Measurements from ENCODE around the gene PTPRD. TPM values are rescaled to one million over a fixed set of nuclear protein-coding genes. Genes with fewer than 3 reads are reported as not detected.

The PTPRD gene
- total RNA-seq, 2 donors from 2014 or later, result 19.6 to 101 TPM

GRCh38 chr9:8708728-8709127, 1904.1 kb downstream of the PTPRD start:
- Histone ChIP-seq H3K9me3 (no peaks in the 10 kb centered on the region), H3K4me1 (ENCODE audit: control insufficient read depth in 1 of 2, low read depth in 2 of 2) (no peaks in the 10 kb centered on the region), H3K4me3 (no peak overlapping the region), H3K27me3 (replicated peaks; ENCODE audit: insufficient read depth) (no peaks in the 10 kb centered on the region), H3K27ac (no peak overlapping the region), H3K36me3 (no peaks in the 10 kb centered on the region)
- DNase-seq (ENCODE audit: low spot score), result no peak
- no peak for TF ChIP-seq CTCF (IDR thresholded peaks at IDR 0.05)
- ATAC-seq (ENCODE audit: insufficient number of reproducible peaks, low FRiP score, low read depth), result no peak

DNA sequence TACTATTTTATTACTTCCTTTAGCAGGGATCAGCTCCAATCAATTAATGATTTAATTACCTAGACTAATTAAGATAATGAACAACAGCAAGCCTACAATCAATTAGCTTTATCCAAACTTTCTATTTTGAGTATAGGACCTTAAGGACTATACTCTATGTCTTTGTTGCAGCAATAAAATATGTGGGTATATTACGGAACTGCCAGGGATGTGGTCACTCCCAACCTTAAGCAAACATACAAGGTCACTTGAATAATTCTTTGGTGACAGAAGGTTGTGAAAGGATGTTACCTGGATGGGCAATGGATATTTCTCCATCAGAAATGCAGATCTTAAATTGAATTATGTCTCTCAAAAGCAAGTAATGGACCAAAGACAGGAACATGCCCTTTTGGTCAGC, 1905.8 kb downstream of the PTPRD start:
- H3K27ac ChIP-seq, result no peak overlapping the region
- no peak overlapping the region for H3K4me3 ChIP-seq
- H3K4me1 ChIP-seq (ENCODE audit: control insufficient read depth in 1 of 2, low read depth in 2 of 2), result peaks cover 0 to 3% of the 10 kb centered on the region in 2 donors
- no peaks in the 10 kb centered on the region for H3K36me3 ChIP-seq
- no peak for ATAC-seq (ENCODE audit: insufficient number of reproducible peaks, low FRiP score, low read depth)
- no peak for DNase-seq (ENCODE audit: low spot score)
- TF ChIP-seq CTCF (IDR thresholded peaks at IDR 0.05), result no peak
- no peaks in the 10 kb centered on the region for H3K9me3 ChIP-seq
- no peaks in the 10 kb centered on the region for H3K27me3 ChIP-seq (replicated peaks; ENCODE audit: insufficient read depth)

- DNase-seq (ENCODE audit: low spot score), result no peak
- H3K36me3 ChIP-seq, result no peaks in the 10 kb centered on the region
- no peak for ATAC-seq (ENCODE audit: insufficient number of reproducible peaks, low FRiP score, low read depth)
Measured at GRCh38 chr9:8706531-8706930, 1906.3 kb downstream of the PTPRD start.

GRCh38 chr9:8705861-8706260, 1906.9 kb downstream of the PTPRD start:
- Histone ChIP-seq H3K27me3 (replicated peaks; ENCODE audit: insufficient read depth) (no peaks in the 10 kb centered on the region), H3K4me1 (ENCODE audit: control insufficient read depth in 1 of 2, low read depth in 2 of 2) (peaks cover 0 to 8% of the 10 kb centered on the region in 2 donors), H3K36me3 (no peaks in the 10 kb centered on the region), H3K9me3 (no peaks in the 10 kb centered on the region), H3K27ac (no peak overlapping the region), H3K4me3 (no peak overlapping the region)
- DNase-seq (ENCODE audit: low spot score) (no peak), ATAC-seq (ENCODE audit: insufficient number of reproducible peaks, low FRiP score, low read depth) (no peak)
- no peak for TF ChIP-seq CTCF (IDR thresholded peaks at IDR 0.05)

More at GRCh38 chr9:8706531-8706930, 1906.3 kb downstream of the PTPRD start:
- Histone ChIP-seq H3K27ac (no peak overlapping the region), H3K9me3 (no peaks in the 10 kb centered on the region), H3K4me3 (no peak overlapping the region), H3K4me1 (ENCODE audit: control insufficient read depth in 1 of 2, low read depth in 2 of 2) (peaks cover 0 to 8% of the 10 kb centered on the region in 2 donors), H3K27me3 (replicated peaks; ENCODE audit: insufficient read depth) (no peaks in the 10 kb centered on the region)
- no peak for TF ChIP-seq CTCF (IDR thresholded peaks at IDR 0.05)

GRCh38 chr9:8703904-8704303, 1908.9 kb downstream of the PTPRD start:
- Histone ChIP-seq H3K27ac (no peak overlapping the region), H3K9me3 (no peaks in the 10 kb centered on the region), H3K27me3 (replicated peaks; ENCODE audit: insufficient read depth) (no peaks in the 10 kb centered on the region), H3K4me3 (no peak overlapping the region), H3K4me1 (ENCODE audit: control insufficient read depth in 1 of 2, low read depth in 2 of 2) (peaks cover 0 to 8% of the 10 kb centered on the region in 2 donors), H3K36me3 (no peaks in the 10 kb centered on the region)
- DNase-seq (ENCODE audit: low spot score) (no peak), ATAC-seq (ENCODE audit: insufficient number of reproducible peaks, low FRiP score, low read depth) (no peak)
- no peak for TF ChIP-seq CTCF (IDR thresholded peaks at IDR 0.05)
